GM10266 (cell line): ENCODE data around the gene C2orf76.

Source experiments
- DNase-seq: peaks from one replicate; pipeline ENCODE4 v3.0.0; 2012; ENCODE audit errors: extremely low spot score
- CTCF ChIP-seq: IDR thresholded peaks from 2 replicates; pipeline ENCODE4 v1.5.1; 2012; ENCODE audit warnings: mild to moderate bottlenecking, low read depth; ENCODE audit not compliant: control insufficient read depth, insufficient read depth; ENCODE audit errors: missing control alignments

The C2orf76 gene

GRCh38 chr2:119307419-119308140 is 59.1 kb downstream of the C2orf76 start:
- no peak for DNase-seq
- TF ChIP-seq CTCF: no peak

GRCh38 chr2:119306196-119306590 is 60.4 kb downstream of the C2orf76 start:
- TF ChIP-seq CTCF: no peak
- DNase-seq: no peak

- TF ChIP-seq CTCF: no peak
- no peak for DNase-seq
Observed at GRCh38 chr2:119305497-119306195, 61.0 kb downstream of the C2orf76 start.

GRCh38 chr2:119304847-119305246 is 61.8 kb downstream of the C2orf76 start:
- no peak for DNase-seq
- TF ChIP-seq CTCF: no peak

- no peak for TF ChIP-seq CTCF
- DNase-seq: no peak
Observed at GRCh38 chr2:119301413-119301812, 65.2 kb downstream of the C2orf76 start.

- no peak for TF ChIP-seq CTCF
- no peak for DNase-seq
Observed at GRCh38 chr2:119295688-119296375, 70.8 kb downstream of the C2orf76 start.
